H9 (cell line): ENCODE data around the gene PALS1. TPM values are rescaled to one million over a fixed set of nuclear protein-coding genes. Genes with fewer than 3 reads are reported as not detected.

Source experiments
- DNase-seq: peaks from one replicate; pipeline ENCODE4 v3.0.0-alpha.2; 2017
- H2AFZ ChIP-seq: one replicate; pipeline ENCODE4 v1.6.1; 2013; ENCODE audit warnings: mild to moderate bottlenecking, low read length, control low read depth, moderate library complexity
- H2AK5ac ChIP-seq: 2 replicates; pipeline ENCODE4 v1.6.1; 2013; ENCODE audit warnings: low read length, control low read depth, mixed read lengths; ENCODE audit not compliant: insufficient read length
- H2BK120ac ChIP-seq: one replicate; pipeline ENCODE4 v1.6.1; 2013; ENCODE audit warnings: low read depth, mild to moderate bottlenecking, low read length, control low read depth, inconsistent platforms; ENCODE audit not compliant: poor library complexity, severe bottlenecking
- H2BK12ac ChIP-seq: 2 replicates; pipeline ENCODE4 v1.6.1; 2013; ENCODE audit warnings: low read length, control low read depth, mixed read lengths, low read depth; ENCODE audit not compliant: insufficient read length
- H2BK15ac ChIP-seq: 2 replicates; pipeline ENCODE4 v1.6.1; 2013; ENCODE audit warnings: low read depth, low read length, control low read depth
- H2BK20ac ChIP-seq: one replicate; pipeline ENCODE4 v1.6.1; 2013; ENCODE audit warnings: low read depth, mild to moderate bottlenecking, low read length, control low read depth, inconsistent platforms; ENCODE audit not compliant: poor library complexity, severe bottlenecking
- H2BK5ac ChIP-seq: 2 replicates; pipeline ENCODE4 v1.6.1; 2013; ENCODE audit warnings: low read length, control low read depth, mixed read lengths; ENCODE audit not compliant: insufficient read length
- H3K14ac ChIP-seq: 2 replicates; pipeline ENCODE4 v1.6.1; 2013; ENCODE audit warnings: low read length, control low read depth; ENCODE audit not compliant: insufficient read depth
- H3K18ac ChIP-seq: 2 replicates; pipeline ENCODE4 v1.6.1; 2013; ENCODE audit warnings: low read depth, mild to moderate bottlenecking, mixed read lengths, low read length, control low read depth; ENCODE audit not compliant: insufficient read length
- H3K23ac ChIP-seq: 2 replicates; pipeline ENCODE4 v1.6.1; 2013; ENCODE audit warnings: low read length, control low read depth, mixed read lengths, low read depth; ENCODE audit not compliant: insufficient read length
- H3K23me2 ChIP-seq: 2 replicates; pipeline ENCODE4 v1.6.1; 2013; ENCODE audit warnings: low read depth, mild to moderate bottlenecking, mixed read lengths, low read length, control low read depth; ENCODE audit not compliant: insufficient read length, poor library complexity, severe bottlenecking
- H3K27ac ChIP-seq: 2 replicates; pipeline ENCODE4 v1.5.1; 2013; ENCODE audit warnings: low read length, control low read depth, mixed read lengths, low read depth; ENCODE audit not compliant: insufficient read length
- H3K27me3 ChIP-seq: 2 replicates; pipeline ENCODE4 v1.6.1; 2013; ENCODE audit warnings: low read length, control low read depth, inconsistent platforms; ENCODE audit not compliant: insufficient read depth
- H3K4ac ChIP-seq: 2 replicates; pipeline ENCODE4 v1.6.1; 2013; ENCODE audit warnings: low read depth, mild to moderate bottlenecking, control low read depth, inconsistent platforms, low read length, moderate library complexity
- H3K4me1 ChIP-seq: 2 replicates; pipeline ENCODE4 v1.6.1; 2013; ENCODE audit warnings: low read length, control low read depth, inconsistent platforms; ENCODE audit not compliant: insufficient read depth
- H3K4me2 ChIP-seq: 2 replicates; pipeline ENCODE4 v1.6.1; 2013; ENCODE audit warnings: low read length, control low read depth, mixed read lengths; ENCODE audit not compliant: insufficient read length, insufficient read depth
- H3K56ac ChIP-seq: 2 replicates; pipeline ENCODE4 v1.6.1; 2013; ENCODE audit warnings: low read depth, mild to moderate bottlenecking, mixed read lengths, low read length, control low read depth; ENCODE audit not compliant: insufficient read length
- H3K79me1 ChIP-seq: 2 replicates; pipeline ENCODE4 v1.6.1; 2013; ENCODE audit warnings: low read depth, mild to moderate bottlenecking, moderate library complexity, low read length, control low read depth, inconsistent platforms; ENCODE audit not compliant: insufficient read depth, poor library complexity, severe bottlenecking
- H3K79me2 ChIP-seq: 2 replicates; pipeline ENCODE4 v1.6.1; 2013; ENCODE audit warnings: low read length, control low read depth, inconsistent platforms; ENCODE audit not compliant: insufficient read depth
- H3K9ac ChIP-seq: 2 replicates; pipeline ENCODE4 v1.6.1; 2013; ENCODE audit warnings: low read length, control low read depth, mixed read lengths; ENCODE audit not compliant: insufficient read length; ENCODE audit errors: extremely low read depth
- H3K9me3 ChIP-seq: one replicate; pipeline ENCODE4 v1.6.1; 2013; ENCODE audit warnings: low read depth, low read length, inconsistent platforms; ENCODE audit not compliant: control insufficient read depth
- H3T11ph ChIP-seq: one replicate; pipeline ENCODE4 v1.6.1; 2013; ENCODE audit warnings: mild to moderate bottlenecking, low read length, control low read depth, inconsistent platforms
- H4K20me1 ChIP-seq: one replicate; pipeline ENCODE4 v1.6.1; 2013; ENCODE audit not compliant: control insufficient read depth, insufficient read length, insufficient read depth
- H4K5ac ChIP-seq: 2 replicates; pipeline ENCODE4 v1.6.1; 2013; ENCODE audit warnings: low read depth, mild to moderate bottlenecking, mixed read lengths, low read length, control low read depth; ENCODE audit not compliant: insufficient read length
- H4K8ac ChIP-seq: replicated peaks from 2 replicates; pipeline ENCODE4 v1.6.1; 2013; ENCODE audit warnings: low read length, control low read depth, mixed read lengths, low read depth; ENCODE audit not compliant: insufficient read length
- H4K91ac ChIP-seq: 2 replicates; pipeline ENCODE4 v1.6.1; 2013; ENCODE audit warnings: low read depth, mild to moderate bottlenecking, moderate library complexity, mixed read lengths, low read length, control low read depth; ENCODE audit not compliant: insufficient read length
- H3K27ac Mint-ChIP-seq, 3 experiments: 2 replicates in 2 of 3; 3 replicates in 1 of 3; pipeline ENCODE4 v1.8.0; 2020 to 2021; ENCODE audit warnings: mixed read lengths in 3 of 3, mild to moderate bottlenecking in 1 of 3, moderate library complexity in 1 of 3
- H3K27me3 Mint-ChIP-seq: 2 replicates; pipeline ENCODE4 v1.8.0; 2021; ENCODE audit warnings: low read depth, mild to moderate bottlenecking, moderate library complexity, mixed read lengths
- H3K36me3 Mint-ChIP-seq, 3 experiments: 2 replicates in 2 of 3; 3 replicates in 1 of 3; pipeline ENCODE4 v1.8.0; 2020 to 2021; ENCODE audit warnings: low read depth in 3 of 3, mixed read lengths in 3 of 3; ENCODE audit not compliant: insufficient read depth in 1 of 3
- H3K4me1 Mint-ChIP-seq, 2 experiments: 2 replicates each; pipeline ENCODE4 v1.8.0; 2020; ENCODE audit warnings: mixed read lengths in 2 of 2
- H3K4me3 Mint-ChIP-seq, 2 experiments: 2 replicates in 1 of 2; 3 replicates in 1 of 2; pipeline ENCODE4 v1.8.0; 2020 to 2021; ENCODE audit warnings: mild to moderate bottlenecking in 2 of 2, mixed read lengths in 2 of 2, moderate library complexity in 1 of 2
- H3K9me3 Mint-ChIP-seq, 2 experiments: 2 replicates in 1 of 2; 3 replicates in 1 of 2; pipeline ENCODE4 v1.8.0; 2020; ENCODE audit warnings: mild to moderate bottlenecking in 2 of 2, mixed read lengths in 2 of 2, moderate library complexity in 1 of 2
- WGBS: extraction: QIAGEN DNeasy Blood & Tissue Kit; methylation state at CpG from one replicate; pipeline ENCODE4 v1.1.7; 2013; ENCODE audit warnings: missing lambda C conversion rate, low lambda C conversion rate, mixed read lengths; ENCODE audit not compliant: insufficient read length; ENCODE audit errors: extremely low coverage; 5-methylcytosine and 5-hydroxymethylcytosine counted together
- total RNA-seq: library from RNA; stranded (reverse); gene quantifications from 2 replicates; pipeline ENCODE4 v1.2.1, GENCODE V29; 2021
- TF ChIP-seq, protein P1 (sequence below): fragments of 200-600 bp; sonication (generic); conservative IDR thresholded peaks from 3 replicates; pipeline ENCODE4 v1.8.0; 2021; ENCODE audit warnings: antibody characterized with exemption, mild to moderate bottlenecking

Gene PALS1
- total RNA-seq, 1 experiment from 2014 or later, result 18.0 TPM

DNA sequence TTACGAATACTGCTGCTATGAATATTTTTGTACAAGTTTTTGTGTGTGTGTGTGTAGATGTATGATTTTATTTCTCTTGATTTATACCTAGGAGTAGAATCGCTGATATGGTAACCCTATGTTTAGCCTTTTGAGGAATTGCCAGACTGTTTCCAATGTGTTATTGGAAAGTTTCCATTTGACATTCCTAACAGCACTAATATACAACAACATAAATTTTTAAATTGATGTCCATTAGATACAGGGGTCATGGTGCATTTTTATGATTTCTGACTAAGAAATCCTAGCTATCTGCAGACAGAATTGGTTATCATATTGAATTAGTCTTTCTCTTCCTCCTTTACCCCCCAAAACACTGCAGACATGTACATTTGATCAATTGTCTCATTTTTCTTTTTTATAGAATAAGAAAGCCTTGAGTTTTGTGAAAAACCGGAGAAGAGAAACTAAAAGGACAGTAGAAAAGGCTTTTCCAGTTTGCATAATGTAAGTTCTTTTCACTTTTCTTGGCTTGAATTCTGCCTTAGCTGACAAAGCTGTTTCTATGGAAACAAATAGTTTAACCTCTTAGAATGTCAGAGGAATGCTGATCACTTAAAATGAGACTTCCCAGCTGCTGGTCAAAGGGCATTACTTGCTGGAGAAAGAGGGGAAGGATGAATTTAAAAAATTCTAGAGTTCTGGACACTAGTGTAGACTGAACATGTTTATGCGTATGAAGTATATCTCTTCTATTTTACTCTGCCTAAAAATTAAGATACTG lies 28.2 kb downstream of the PALS1 start:
- Histone ChIP-seq H2AK5ac (no peak overlapping the region), H3K4me2 (no peak overlapping the region), H2BK15ac (no peak overlapping the region), H2AFZ (no peak overlapping the region), H3K23me2 (no peaks in the 10 kb centered on the region), H2BK5ac (no peak overlapping the region), H3K14ac (no peak overlapping the region), H3K79me2 (no peaks in the 10 kb centered on the region), H4K20me1 (no peaks in the 10 kb centered on the region), H4K91ac (no peak overlapping the region), H3K4ac (peak overlapping the region; percentile 39; the same call in 1 of the 2 replicates), H3K27me3 (no peaks in the 10 kb centered on the region), H3K9me3 (no peaks in the 10 kb centered on the region), H4K8ac (no peak overlapping the region), H3K18ac (peak overlapping the region; percentile 57), H4K5ac (no peak overlapping the region), H3K9ac (no peak overlapping the region), H2BK20ac (no peak overlapping the region), H2BK12ac (no peak overlapping the region), H3K23ac (no peak overlapping the region), H3K79me1 (no peaks in the 10 kb centered on the region), H2BK120ac (no peak overlapping the region), H3K4me1 (peaks cover 6% of the 10 kb centered on the region; the same call in 1 of the 2 replicates), H3K56ac (no peak overlapping the region), H3T11ph (peak overlapping the region; percentile 77), H3K27ac (peak overlapping the region; percentile 95)
- Mint-ChIP-seq H3K27ac (peak overlapping the region; percentile 90 to 97 (median 94); a peak in 6 of 7 replicates), H3K36me3 (peaks cover 10 to 20% (median 13%) of the 10 kb centered on the region in 3 experiments), H3K4me1 (peaks cover 31 to 33% of the 10 kb centered on the region in 2 experiments), H3K27me3 (no peaks in the 10 kb centered on the region), H3K4me3 (0 out of 5 replicates have a peak overlapping the region, but pooled peaks of 1 of the 2 experiments have one; percentile 31), H3K9me3 (peaks cover 0 to 4% of the 10 kb centered on the region in 2 experiments; a peak in 2 of 5 replicates)
- WGBS, result no CpG with 5 or more reads among the region's 4 CpGs
- no peak for DNase-seq
- TF ChIP-seq, protein P1, sequence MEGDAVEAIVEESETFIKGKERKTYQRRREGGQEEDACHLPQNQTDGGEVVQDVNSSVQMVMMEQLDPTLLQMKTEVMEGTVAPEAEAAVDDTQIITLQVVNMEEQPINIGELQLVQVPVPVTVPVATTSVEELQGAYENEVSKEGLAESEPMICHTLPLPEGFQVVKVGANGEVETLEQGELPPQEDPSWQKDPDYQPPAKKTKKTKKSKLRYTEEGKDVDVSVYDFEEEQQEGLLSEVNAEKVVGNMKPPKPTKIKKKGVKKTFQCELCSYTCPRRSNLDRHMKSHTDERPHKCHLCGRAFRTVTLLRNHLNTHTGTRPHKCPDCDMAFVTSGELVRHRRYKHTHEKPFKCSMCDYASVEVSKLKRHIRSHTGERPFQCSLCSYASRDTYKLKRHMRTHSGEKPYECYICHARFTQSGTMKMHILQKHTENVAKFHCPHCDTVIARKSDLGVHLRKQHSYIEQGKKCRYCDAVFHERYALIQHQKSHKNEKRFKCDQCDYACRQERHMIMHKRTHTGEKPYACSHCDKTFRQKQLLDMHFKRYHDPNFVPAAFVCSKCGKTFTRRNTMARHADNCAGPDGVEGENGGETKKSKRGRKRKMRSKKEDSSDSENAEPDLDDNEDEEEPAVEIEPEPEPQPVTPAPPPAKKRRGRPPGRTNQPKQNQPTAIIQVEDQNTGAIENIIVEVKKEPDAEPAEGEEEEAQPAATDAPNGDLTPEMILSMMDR, result no peak
